H7 (cell line): Measurements from ENCODE around the gene OR8B12. TPM values are rescaled to one million over a fixed set of nuclear protein-coding genes. Genes with fewer than 3 reads are reported as not detected.
"Not testable (repeated sequence)": the region's sequence is repeated elsewhere in the genome, so short reads cannot be mapped to it uniquely, and the experiment has no call there.

Experiments used
- DNase-seq: peaks from one replicate; pipeline ENCODE4 v3.0.0; 2012
- H3K27me3 ChIP-seq: 2 replicates; pipeline ENCODE4 v1.6.0; 2011; ENCODE audit warnings: mild to moderate bottlenecking, low read length; ENCODE audit not compliant: control insufficient read depth, insufficient read depth
- H3K36me3 ChIP-seq: replicated peaks from 2 replicates; pipeline ENCODE4 v1.5.1; 2011; ENCODE audit warnings: low read length; ENCODE audit not compliant: control insufficient read depth, insufficient read depth
- H3K4me3 ChIP-seq: 2 replicates; pipeline ENCODE4 v1.5.1; 2011; ENCODE audit warnings: low read depth, mild to moderate bottlenecking, control low read depth, low read length, moderate library complexity; ENCODE audit not compliant: insufficient read depth
- total RNA-seq: library from RNA; depleted of rRNA; stranded (reverse); fragments of >200 nt; shearing (Covaris generic); gene quantifications from 2 replicates; pipeline ENCODE4 v1.2.3, GENCODE V29; 2014

Gene OR8B12
- total RNA-seq, 1 experiment from 2014 or later = not detected

DNA sequence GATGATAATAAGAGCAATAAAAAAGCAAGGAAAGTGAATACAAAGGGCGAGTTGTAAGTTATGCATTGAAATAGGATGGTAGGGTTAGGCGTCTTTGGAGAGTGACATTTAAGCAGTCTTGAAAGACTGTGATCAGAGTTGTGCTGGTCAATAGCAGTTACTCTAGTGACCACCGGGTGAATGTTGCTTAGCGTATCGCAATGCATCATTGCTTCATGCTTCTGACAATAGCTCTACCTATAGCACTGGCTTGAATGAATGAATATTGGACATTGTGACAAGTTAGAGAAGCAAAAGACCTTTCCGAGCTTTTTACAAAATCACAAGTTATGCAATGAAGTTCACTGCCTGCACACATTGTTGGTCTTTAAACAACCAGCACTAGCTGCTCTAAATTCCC is 7.7 kb upstream of the OR8B12 start:
- Histone ChIP-seq H3K27me3 (no peaks in the 10 kb centered on the region), H3K4me3 (no peak overlapping the region), H3K36me3 (no peaks in the 10 kb centered on the region)
- peak; percentile 6 for DNase-seq

DNA sequence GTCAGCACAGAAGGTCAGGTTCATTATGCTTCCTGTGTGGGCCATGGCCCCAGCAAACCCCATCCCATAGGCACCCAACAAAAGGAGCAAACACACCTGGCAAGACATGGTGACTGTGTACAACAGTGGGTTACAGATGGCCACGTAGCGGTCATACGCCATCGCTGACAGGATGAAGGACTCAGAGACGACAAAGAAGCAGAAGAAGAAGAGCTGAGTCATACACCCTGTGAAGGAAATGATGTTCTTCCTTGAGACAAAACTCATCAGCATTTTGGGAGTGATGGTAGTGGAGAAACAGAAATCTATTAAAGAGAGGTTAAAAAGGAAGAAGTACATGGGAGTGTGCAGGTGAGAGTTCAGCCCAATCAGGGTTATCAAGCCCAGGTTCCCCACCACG is 309 bp downstream of the OR8B12 start:
- H3K27me3 ChIP-seq = no peaks in the 10 kb centered on the region
- no peak overlapping the region for H3K4me3 ChIP-seq
- no peaks in the 10 kb centered on the region for H3K36me3 ChIP-seq
- DNase-seq = no peak

DNA sequence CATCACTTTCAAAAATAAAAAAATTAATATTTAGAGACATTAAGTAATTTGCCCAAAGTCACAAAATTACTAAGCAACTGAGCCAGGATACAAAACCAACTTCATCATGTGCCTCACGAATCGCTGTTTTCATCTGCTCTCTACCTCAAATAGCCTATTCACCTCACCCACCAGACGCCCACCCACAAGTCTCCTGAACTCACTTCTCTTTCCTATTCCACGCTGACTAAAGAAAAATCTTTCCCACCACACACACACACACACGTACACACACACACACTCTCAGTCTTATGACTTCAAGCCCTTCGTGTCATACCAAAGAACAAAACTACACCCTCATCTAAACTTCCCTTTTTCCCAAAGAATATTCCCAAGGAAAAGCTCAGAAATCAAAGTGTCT is 2.2 kb downstream of the OR8B12 start:
- Histone ChIP-seq H3K36me3 (no peaks in the 10 kb centered on the region), H3K4me3 (no peak overlapping the region), H3K27me3 (no peaks in the 10 kb centered on the region)
- no peak for DNase-seq

DNA sequence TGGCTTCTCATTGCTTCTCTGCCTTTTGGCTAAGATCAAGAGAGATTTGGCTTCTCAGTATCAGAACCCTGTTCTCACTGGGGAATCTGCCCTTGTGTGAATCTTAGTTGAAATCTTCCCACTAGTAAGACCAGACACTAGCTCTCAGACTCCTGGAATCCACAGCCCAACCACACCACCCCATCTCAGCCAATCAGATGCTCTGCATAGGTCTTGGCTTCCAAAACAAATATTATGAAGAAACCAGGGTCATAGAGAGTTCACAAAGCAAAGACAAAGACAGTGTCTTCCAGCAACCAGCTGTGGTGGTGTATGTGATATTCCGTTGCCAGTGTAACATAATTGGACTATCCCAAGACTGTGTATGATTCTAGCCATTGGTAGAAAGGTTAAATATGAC is 5.4 kb downstream of the OR8B12 start:
- Histone ChIP-seq H3K36me3 (no peaks in the 10 kb centered on the region), H3K4me3 (no peak overlapping the region), H3K27me3 (no peaks in the 10 kb centered on the region)
- DNase-seq = no peak

DNA sequence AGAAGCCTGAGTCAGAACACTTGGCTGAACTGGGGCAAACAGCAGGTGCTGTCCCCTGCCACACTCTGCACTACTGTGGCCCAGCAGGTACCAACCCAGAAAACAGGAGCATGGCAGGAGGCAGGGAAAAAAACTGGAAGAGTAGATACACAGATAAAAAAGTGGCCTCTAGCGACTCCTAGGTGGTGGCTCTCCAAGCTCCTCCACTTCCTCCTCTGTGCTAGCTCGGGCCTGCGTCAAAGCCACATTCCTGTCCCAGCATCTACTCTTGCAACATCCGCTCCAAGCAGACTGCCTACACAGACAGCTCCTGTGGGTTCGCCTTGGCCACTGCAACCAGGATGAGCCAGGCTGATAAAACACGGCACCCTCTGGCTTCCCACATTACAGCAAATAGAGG is 6.9 kb downstream of the OR8B12 start:
- DNase-seq = peak; percentile 30

DNA sequence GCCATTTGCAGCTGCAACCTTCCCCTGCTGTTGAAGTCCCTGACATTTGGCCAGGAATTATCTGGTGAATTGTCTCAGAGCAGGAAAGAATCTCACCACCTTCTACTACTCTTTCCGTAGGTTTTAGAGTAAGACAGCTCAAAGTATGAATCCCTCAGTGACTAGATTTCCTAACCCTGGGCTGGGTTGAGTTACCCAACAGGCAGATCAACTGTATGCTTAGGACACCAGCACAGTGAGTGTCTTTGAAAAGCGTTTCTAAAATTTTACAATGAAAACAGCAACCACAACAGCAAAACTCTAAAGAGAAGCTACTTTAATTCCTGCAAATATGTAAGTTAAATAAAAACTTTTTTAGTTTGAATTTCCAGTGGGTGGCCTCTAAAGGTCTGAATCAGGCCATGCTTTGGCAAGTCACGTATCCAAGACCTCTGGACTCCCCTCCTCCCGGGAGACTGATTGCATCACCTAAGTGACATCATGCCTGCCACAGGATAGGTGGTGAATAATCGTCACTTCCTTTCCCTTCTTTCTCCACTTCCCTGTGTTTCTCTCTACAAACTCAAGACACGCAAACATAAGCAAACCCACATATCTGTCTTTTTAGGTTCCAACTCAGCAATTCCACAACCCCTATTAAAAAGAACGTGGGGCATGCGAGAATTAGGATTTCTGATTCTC is 7.8 kb downstream of the OR8B12 start:
- Histone ChIP-seq H3K4me3 (no peak overlapping the region), H3K27me3 (no peaks in the 10 kb centered on the region), H3K36me3 (no peaks in the 10 kb centered on the region)
- no peak for DNase-seq

More for the DNA sequence above, 6.9 kb downstream of the OR8B12 start:
- Histone ChIP-seq H3K4me3 (no peak overlapping the region), H3K27me3 (no peaks in the 10 kb centered on the region), H3K36me3 (no peaks in the 10 kb centered on the region)

DNA sequence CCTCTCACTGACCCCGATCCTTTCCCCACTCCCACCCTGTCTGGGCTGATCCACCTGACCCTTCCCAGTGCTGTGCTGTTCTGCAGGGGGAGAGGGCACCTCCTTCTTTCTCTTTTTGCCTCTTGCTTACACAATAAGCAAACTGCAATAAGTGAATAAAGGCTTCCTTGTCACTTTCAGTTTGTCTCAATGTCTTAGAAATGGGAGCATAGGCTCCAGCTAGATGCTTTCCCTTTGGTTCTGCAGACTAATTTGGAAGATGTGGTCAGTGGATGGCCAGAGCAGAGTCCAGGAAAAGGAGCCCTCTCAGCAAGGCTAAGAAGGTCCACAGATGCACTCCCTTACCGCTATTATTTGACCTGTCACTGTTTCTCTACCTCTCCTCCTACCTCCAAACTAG is 9.4 kb downstream of the OR8B12 start:
- Histone ChIP-seq H3K36me3 (no peaks in the 10 kb centered on the region), H3K4me3 (no peak overlapping the region), H3K27me3 (no peaks in the 10 kb centered on the region)
- DNase-seq = no peak

DNA sequence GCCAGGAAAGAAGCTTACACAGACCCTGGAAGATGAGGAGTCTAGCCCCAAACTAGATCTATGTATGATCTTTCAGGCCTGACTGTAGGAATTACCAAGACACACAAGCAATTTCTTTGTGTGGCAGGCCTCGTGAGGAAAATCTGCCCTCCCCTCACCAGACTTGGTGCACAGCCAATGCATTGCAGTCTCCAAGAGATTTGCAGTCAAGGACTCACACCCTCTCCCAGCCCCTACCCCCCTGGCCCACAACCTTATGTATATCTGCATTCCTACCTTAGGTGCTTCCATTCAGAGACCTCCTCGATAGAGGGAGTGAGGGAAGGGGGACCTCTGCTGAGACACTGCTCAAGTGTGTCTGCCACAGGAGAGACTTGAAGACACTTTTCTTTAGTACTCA is 9.8 kb downstream of the OR8B12 start:
- no peaks in the 10 kb centered on the region for H3K27me3 ChIP-seq
- H3K4me3 ChIP-seq = no peak overlapping the region
- no peak for DNase-seq
- H3K36me3 ChIP-seq = no peaks in the 10 kb centered on the region

DNA sequence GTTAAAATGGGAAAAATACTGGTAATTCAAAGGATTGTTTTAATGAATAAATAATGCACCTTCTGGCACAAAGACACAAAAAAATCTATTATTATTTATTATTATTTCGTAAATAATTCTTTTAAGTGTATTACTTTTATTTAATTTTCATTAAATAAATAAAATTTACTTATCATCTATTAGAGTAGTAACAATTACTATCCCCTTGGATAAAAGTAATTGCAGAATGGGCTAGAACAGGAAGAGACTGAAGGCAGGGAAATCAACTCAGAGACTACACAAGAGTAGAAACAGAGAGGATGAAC is 23.0 kb downstream of the OR8B12 start:
- no peak for DNase-seq

DNA sequence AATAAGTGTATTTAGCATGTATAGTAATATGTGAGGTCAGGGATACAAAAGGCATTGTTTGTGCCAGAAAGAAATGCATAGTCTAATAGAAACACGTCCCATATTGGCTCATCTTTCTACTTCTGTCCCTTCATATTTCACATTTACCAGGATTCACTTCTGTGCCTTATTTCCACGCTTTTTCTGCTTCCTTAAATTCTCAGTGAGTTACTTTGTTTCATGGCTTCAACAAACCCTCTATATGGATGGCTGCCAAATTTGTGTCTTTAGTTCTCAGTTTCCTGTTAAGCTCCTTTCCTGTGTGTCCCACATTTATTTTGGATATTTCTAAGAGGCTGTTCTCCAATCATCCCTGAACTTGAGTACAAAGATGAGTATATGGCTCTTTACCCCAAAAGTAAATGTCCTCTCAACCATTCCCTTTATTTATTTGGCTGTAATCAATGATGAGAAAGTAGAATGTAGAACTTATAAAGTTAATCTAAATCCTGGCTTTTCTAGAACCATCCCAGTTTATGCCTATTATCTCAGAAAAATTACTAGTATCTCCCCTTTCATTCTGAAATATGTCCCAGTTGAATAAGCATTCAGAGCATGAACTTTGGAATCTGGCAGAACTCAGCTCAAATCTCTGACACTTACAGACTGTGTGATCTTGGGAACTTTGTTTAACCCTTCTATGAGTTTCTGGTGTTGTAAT is 23.5 kb downstream of the OR8B12 start:
- Histone ChIP-seq H3K36me3 (no peaks in the 10 kb centered on the region), H3K27me3 (no peaks in the 10 kb centered on the region), H3K4me3 (no peak overlapping the region)
- no peak for DNase-seq

More for the DNA sequence above, 23.0 kb downstream of the OR8B12 start:
- H3K36me3 ChIP-seq = no peaks in the 10 kb centered on the region
- no peaks in the 10 kb centered on the region for H3K27me3 ChIP-seq
- no peak overlapping the region for H3K4me3 ChIP-seq

DNA sequence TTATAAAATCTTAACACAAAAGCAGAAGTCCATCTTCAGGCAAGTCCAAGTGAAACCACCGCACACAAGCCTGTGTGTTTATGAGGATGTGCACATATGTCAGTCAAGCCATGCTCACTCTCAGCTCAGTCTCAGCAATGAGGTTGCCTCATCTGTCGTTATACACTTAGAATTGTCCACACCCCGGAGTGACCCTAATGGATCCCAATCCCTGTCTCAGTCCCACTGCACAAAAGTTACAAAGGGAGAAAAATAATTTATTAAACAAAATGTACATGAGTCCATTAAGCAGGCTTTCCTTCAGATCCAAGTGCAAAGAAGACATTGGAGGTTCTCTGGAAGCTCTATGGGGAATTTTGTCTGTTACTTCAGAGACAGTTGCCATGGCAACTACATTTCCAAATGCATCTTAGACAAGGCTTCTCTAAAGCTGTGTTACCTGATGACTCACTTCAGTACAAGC is 24.4 kb downstream of the OR8B12 start:
- Histone ChIP-seq H3K27me3 (no peaks in the 10 kb centered on the region), H3K36me3 (no peaks in the 10 kb centered on the region), H3K4me3 (no peak overlapping the region)
- no peak for DNase-seq

DNA sequence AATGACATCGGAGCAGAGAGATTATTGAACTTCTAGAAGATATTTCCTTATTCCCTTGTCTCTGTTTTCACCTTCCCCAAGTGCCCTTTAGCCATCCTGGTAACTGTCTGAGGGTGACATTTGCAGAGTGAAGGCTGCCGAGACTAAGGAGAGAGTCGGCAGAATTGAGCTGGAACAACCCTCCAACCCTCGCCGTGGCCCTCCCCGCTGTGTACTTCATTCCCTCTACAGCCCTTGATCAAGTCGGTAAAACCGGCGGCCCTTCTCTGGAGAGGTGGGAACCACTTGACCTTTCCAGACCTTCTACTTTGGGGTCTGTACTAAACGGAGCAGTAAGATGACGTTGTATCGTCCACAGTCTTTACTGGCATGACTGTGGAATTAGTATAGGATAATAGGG is 26.1 kb downstream of the OR8B12 start:
- Histone ChIP-seq H3K4me3 (no peak overlapping the region), H3K36me3 (no peaks in the 10 kb centered on the region), H3K27me3 (no peaks in the 10 kb centered on the region)
- DNase-seq = no peak

DNA sequence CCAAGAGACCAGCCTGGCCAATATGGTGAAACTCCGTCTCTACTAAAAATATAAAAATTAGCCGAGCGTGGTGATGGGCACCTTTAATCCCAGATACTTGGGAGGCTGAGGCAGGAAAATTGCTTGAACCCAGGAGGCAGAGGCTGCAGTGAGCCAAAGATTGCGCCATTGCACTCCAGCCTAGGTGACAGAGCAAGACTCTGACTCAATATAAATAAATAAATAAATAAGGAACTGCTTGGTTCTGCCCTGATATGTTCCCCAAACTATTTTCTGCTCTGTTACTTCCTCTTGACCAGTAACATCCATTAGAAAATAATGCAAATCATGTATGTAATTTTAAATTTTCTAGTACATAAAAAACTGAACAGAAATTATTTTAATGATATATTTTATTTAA is 28.8 kb downstream of the OR8B12 start:
- not testable (repeated sequence) for DNase-seq, H3K27me3 ChIP-seq, H3K36me3 ChIP-seq, H3K4me3 ChIP-seq

DNA sequence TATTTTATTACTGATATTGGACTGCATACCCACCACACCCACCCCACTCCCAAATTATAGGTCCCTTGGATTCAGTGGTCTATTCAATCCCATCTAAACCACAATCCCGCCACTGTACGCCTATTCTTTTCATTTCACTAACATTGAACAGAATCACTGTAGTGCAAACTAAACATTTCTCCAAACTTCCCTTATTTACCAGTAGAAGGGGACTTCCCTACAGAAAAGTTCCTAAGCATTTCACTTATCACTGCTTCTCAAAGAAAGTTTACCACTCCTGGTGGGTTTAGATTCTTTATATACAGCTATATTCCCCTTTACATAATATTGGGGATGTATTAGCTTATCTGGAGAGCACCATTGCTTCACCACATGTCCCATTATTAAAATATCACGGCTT is 29.3 kb downstream of the OR8B12 start:
- Histone ChIP-seq H3K36me3 (no peaks in the 10 kb centered on the region), H3K4me3 (no peak overlapping the region), H3K27me3 (no peaks in the 10 kb centered on the region)
- DNase-seq = no peak

DNA sequence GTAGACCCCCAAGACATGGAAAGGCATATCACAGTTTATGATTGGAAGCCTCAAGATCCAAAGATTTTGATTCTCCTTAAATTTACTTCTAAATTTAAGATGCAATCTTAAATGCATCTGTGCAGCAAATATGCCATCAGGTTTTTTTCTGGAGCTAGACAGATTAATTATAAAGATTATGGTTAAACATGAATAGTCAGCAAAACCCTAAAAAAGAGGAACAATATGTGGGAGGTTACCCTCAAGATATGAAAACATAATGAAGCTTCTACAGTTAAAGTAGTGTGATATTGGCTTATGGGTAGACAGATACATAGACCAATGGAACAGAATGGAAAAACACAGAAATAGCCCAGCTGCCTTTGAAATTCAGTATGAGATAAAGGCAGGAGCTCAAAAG is 31.7 kb downstream of the OR8B12 start:
- H3K4me3 ChIP-seq = no peak overlapping the region
- DNase-seq = no peak
- H3K27me3 ChIP-seq = no peaks in the 10 kb centered on the region
- no peaks in the 10 kb centered on the region for H3K36me3 ChIP-seq
